GM18907 (cell line): ENCODE measurements around the gene STX10.
"Not testable (repeated sequence)": the region's sequence is repeated elsewhere in the genome, so short reads cannot be mapped to it uniquely, and the experiment has no call there.

ENCODE experiments used
- ATAC-seq: cut with Tn5 transposase; IDR thresholded peaks from one replicate; pipeline ENCODE4 v1.9.1; 2021; ENCODE audit warnings: mild to moderate bottlenecking, moderate library complexity; ENCODE audit not compliant: unreplicated experiment

STX10 gene

GRCh38 chr19:13150187-13150930 lies at the start of gene STX10, which contains the start of gene IER2:
Gene STX10, minus strand, starts transcription at chr19:13150375. Its CDS starts 202 bp downstream, at chr19:13150173.
Gene IER2, plus strand, starts transcription at chr19:13150411. Its CDS starts 2,776 bp downstream, at chr19:13153187.
- ATAC-seq: peak; percentile 41

- ATAC-seq: no peak
Measured at GRCh38 chr19:13198634-13199033, 48.5 kb upstream of the STX10 start.

- no peak for ATAC-seq
Measured at GRCh38 chr19:13195678-13196077, 45.5 kb upstream of the STX10 start.

- no peak for ATAC-seq
Measured at GRCh38 chr19:13190781-13191540, 40.8 kb upstream of the STX10 start.

- ATAC-seq: no peak
Measured at GRCh38 chr19:13189600-13189999, 39.4 kb upstream of the STX10 start.

- no peak for ATAC-seq
Measured at GRCh38 chr19:13187419-13187818, 37.2 kb upstream of the STX10 start.

- not testable (repeated sequence) for ATAC-seq
Measured at GRCh38 chr19:13186688-13187087, 36.5 kb upstream of the STX10 start.

GRCh38 chr19:13185763-13186657 lies 35.8 kb upstream of the STX10 start:
- not testable (repeated sequence) for ATAC-seq

GRCh38 chr19:13184926-13185325 lies 34.8 kb upstream of the STX10 start:
- not testable (repeated sequence) for ATAC-seq

GRCh38 chr19:13181747-13182388 lies 31.7 kb upstream of the STX10 start:
- no peak for ATAC-seq

- not testable (repeated sequence) for ATAC-seq
Measured at GRCh38 chr19:13178291-13178690, 28.1 kb upstream of the STX10 start.

GRCh38 chr19:13177584-13177983 lies 27.4 kb upstream of the STX10 start:
- ATAC-seq: not testable (repeated sequence)

GRCh38 chr19:13176345-13176744 lies 26.2 kb upstream of the STX10 start:
- ATAC-seq: no peak

- no peak for ATAC-seq
Measured at GRCh38 chr19:13173139-13173737, 23.1 kb upstream of the STX10 start.

GRCh38 chr19:13172346-13173138 lies 22.4 kb upstream of the STX10 start:
- no peak for ATAC-seq

GRCh38 chr19:13171146-13171545 lies 21.0 kb upstream of the STX10 start:
- no peak for ATAC-seq

- ATAC-seq: no peak
Measured at GRCh38 chr19:13169769-13170168, 19.6 kb upstream of the STX10 start.

GRCh38 chr19:13166151-13166550 lies 16.0 kb upstream of the STX10 start:
- not testable (repeated sequence) for ATAC-seq
